ENCODE results near the gene DYNC2I2. TPM values are rescaled to one million over a fixed set of nuclear protein-coding genes. Genes with fewer than 3 reads are reported as not detected.

The DYNC2I2 gene
- total RNA-seq, 1 experiment from 2014 or later, result 58.6 TPM

DNA sequence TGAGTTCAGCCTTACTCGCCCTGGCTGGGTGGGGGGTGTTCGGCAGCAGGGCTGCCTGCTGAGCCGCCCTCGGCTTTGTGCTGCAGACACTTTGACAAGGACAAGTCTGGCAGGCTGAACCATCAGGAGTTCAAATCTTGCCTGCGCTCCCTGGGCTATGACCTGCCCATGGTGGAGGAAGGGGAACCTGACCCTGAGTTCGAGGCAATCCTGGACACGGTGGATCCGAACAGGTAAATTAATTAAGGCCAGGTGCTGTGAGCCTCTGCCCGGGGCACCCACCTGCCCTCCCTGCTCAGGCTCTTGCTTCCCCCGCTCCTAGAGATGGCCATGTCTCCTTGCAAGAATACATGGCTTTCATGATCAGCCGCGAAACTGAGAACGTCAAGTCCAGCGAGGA, 24.2 kb downstream of the DYNC2I2 start:
- Histone ChIP-seq H3K4me2 (ENCODE audit: insufficient read depth, insufficient read length, low read length) (no peak overlapping the region), H4K20me1 (ENCODE audit: control insufficient read depth, insufficient read depth, insufficient read length) (no peaks in the 10 kb centered on the region), H2AFZ (ENCODE audit: low read length) (no peak overlapping the region), H4K91ac (ENCODE audit: insufficient read length, low read depth, low read length) (no peak overlapping the region), H2AK5ac (ENCODE audit: insufficient read length, low read length) (no peak overlapping the region), H4K8ac (replicated peaks; ENCODE audit: insufficient read length, low read depth, low read length) (no peak overlapping the region), H2BK12ac (ENCODE audit: insufficient read length, low read depth, low read length) (no peak overlapping the region), H3T11ph (ENCODE audit: low read length) (no peak overlapping the region), H3K18ac (ENCODE audit: insufficient read length, low read depth, low read length) (no peak overlapping the region), H2BK120ac (ENCODE audit: low read depth, low read length, poor library complexity, severe bottlenecking) (no peak overlapping the region), H3K56ac (ENCODE audit: insufficient read length, low read depth, low read length) (no peak overlapping the region), H3K27me3 (ENCODE audit: insufficient read depth, low read length) (no peaks in the 10 kb centered on the region), H3K9me3 (ENCODE audit: control insufficient read depth, low read depth, low read length) (no peaks in the 10 kb centered on the region), H2BK20ac (ENCODE audit: low read depth, low read length, poor library complexity, severe bottlenecking) (no peak overlapping the region), H4K5ac (ENCODE audit: insufficient read length, low read depth, low read length) (no peak overlapping the region), H3K79me2 (ENCODE audit: insufficient read depth, low read length) (no peaks in the 10 kb centered on the region), H3K23ac (ENCODE audit: insufficient read length, low read depth, low read length) (no peak overlapping the region), H3K27ac (ENCODE audit: insufficient read length, low read depth, low read length) (no peak overlapping the region), H3K4me1 (ENCODE audit: insufficient read depth, low read length) (no peaks in the 10 kb centered on the region), H3K23me2 (ENCODE audit: insufficient read length, low read depth, low read length, poor library complexity, severe bottlenecking) (no peaks in the 10 kb centered on the region), H3K4ac (ENCODE audit: low read depth, low read length) (no peak overlapping the region), H3K79me1 (ENCODE audit: insufficient read depth, low read depth, low read length, poor library complexity, severe bottlenecking) (no peaks in the 10 kb centered on the region), H3K14ac (ENCODE audit: insufficient read depth, low read length) (no peak overlapping the region), H2BK5ac (ENCODE audit: insufficient read length, low read length) (no peak overlapping the region), H2BK15ac (ENCODE audit: low read depth, low read length) (no peak overlapping the region), H3K9ac (ENCODE audit: extremely low read depth, insufficient read length, low read length) (no peak overlapping the region)
- H3K4me3 Mint-ChIP-seq, result no peak overlapping the region
- no peaks in the 10 kb centered on the region for H3K27me3 Mint-ChIP-seq (ENCODE audit: low read depth)
- peaks cover 2 to 10% of the 10 kb centered on the region in 2 experiments; a peak in 3 of 4 replicates for H3K4me1 Mint-ChIP-seq
- no peak for DNase-seq
- peak overlapping the region in 1 of 3 experiments; percentile 85; a peak in 2 of 7 replicates for H3K27ac Mint-ChIP-seq
- WGBS (ENCODE audit: extremely low coverage, insufficient read length, low lambda C conversion rate), result no CpG with 5 or more reads among the region's 14 CpGs
- H3K36me3 Mint-ChIP-seq (ENCODE audit: insufficient read depth in 1 of 3, low read depth in 3 of 3), result peaks cover 18 to 62% (median 56%) of the 10 kb centered on the region in 3 experiments
- TF ChIP-seq, protein P1, sequence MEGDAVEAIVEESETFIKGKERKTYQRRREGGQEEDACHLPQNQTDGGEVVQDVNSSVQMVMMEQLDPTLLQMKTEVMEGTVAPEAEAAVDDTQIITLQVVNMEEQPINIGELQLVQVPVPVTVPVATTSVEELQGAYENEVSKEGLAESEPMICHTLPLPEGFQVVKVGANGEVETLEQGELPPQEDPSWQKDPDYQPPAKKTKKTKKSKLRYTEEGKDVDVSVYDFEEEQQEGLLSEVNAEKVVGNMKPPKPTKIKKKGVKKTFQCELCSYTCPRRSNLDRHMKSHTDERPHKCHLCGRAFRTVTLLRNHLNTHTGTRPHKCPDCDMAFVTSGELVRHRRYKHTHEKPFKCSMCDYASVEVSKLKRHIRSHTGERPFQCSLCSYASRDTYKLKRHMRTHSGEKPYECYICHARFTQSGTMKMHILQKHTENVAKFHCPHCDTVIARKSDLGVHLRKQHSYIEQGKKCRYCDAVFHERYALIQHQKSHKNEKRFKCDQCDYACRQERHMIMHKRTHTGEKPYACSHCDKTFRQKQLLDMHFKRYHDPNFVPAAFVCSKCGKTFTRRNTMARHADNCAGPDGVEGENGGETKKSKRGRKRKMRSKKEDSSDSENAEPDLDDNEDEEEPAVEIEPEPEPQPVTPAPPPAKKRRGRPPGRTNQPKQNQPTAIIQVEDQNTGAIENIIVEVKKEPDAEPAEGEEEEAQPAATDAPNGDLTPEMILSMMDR (conservative IDR thresholded peaks at IDR 0.05), result no peak
- H3K9me3 Mint-ChIP-seq, result no peaks in the 10 kb centered on the region
